ENCODE results near the gene KIF19. TPM values are rescaled to one million over a fixed set of nuclear protein-coding genes. Genes with fewer than 3 reads are reported as not detected.

Gene KIF19
- total RNA-seq, 2 experiments from 2014 or later: 0.11 to 0.18 TPM

DNA sequence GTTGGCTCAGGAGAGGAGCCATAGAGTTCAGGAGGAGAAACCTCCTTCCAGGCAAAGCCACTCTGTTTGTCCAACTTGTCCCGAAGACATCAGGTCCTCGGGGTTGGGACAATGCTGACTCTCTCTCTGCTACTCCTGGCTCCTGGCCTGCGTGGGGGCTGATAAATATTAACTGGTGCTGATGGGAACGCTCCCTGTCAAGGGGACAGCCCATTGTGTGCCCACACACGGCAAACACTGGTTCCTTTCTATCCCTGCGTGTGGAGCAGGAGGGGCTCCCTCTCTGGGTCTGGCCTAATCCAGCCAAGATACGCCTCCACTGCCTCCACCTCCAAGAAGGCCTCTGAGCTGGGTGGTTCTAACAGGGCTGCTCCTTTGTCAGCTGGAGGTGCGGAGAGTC lies 4.4 kb downstream of the KIF19 start:
- ChIA-PET POLR2A (no interaction called here), CTCF (interaction anchor here (0.9 kb wide), 1 partner anchor 30 kb away, joined by 3 read pairs; no protein-coding TSS in a partner anchor)
- Mint-ChIP-seq H3K27ac (no peak overlapping the region), H3K4me3 (no peak overlapping the region), H3K36me3 (ENCODE audit: low read depth) (no peaks in the 10 kb centered on the region), H3K4me1 (ENCODE audit: low read depth) (peaks cover 9% of the 10 kb centered on the region), H3K9me3 (no peaks in the 10 kb centered on the region), H3K27me3 (peaks cover 13% of the 10 kb centered on the region)
- TF ChIP-seq, protein P1, sequence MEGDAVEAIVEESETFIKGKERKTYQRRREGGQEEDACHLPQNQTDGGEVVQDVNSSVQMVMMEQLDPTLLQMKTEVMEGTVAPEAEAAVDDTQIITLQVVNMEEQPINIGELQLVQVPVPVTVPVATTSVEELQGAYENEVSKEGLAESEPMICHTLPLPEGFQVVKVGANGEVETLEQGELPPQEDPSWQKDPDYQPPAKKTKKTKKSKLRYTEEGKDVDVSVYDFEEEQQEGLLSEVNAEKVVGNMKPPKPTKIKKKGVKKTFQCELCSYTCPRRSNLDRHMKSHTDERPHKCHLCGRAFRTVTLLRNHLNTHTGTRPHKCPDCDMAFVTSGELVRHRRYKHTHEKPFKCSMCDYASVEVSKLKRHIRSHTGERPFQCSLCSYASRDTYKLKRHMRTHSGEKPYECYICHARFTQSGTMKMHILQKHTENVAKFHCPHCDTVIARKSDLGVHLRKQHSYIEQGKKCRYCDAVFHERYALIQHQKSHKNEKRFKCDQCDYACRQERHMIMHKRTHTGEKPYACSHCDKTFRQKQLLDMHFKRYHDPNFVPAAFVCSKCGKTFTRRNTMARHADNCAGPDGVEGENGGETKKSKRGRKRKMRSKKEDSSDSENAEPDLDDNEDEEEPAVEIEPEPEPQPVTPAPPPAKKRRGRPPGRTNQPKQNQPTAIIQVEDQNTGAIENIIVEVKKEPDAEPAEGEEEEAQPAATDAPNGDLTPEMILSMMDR (IDR thresholded peaks at IDR 0.05): no peak
- DNase-seq (no peak), ATAC-seq (no peak)
- intact Hi-C loops (cut with micrococcal nuclease): no loop called here

DNA sequence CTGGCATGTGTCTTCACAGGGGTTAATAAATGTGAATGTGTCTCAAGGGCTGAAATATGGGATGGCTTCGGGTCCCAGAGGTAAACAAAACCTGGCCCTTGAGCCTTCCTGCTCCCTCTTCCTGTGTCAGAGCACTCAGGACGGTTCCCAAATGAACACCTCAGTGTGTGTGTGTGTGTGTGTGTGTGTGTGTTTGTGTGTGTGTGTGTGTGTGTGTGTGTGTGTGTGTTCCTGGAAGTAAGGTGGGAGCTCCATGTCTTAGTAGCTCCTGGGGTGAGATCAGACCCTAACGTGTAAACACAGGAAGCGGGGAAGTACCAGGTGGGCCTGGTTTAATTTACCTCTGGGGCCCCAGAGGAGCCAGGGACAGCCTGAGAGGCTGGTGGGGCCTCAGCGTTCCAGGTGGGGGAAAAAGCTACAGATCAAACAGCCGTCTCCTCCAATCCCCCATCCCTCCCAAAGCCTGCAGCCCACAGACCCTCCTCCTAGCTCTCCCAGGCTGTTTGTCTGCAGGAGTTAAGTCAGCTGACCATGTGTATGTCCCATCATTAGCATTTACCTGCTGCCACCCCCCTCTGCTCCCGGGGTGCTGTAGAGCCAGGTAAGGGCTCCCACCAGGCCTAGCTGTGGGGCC lies 6.1 kb downstream of the KIF19 start:
- peaks cover 4% of the 10 kb centered on the region for H3K4me1 Mint-ChIP-seq (ENCODE audit: low read depth)
- H3K9me3 Mint-ChIP-seq: no peaks in the 10 kb centered on the region
- ChIA-PET CTCF (interaction anchor here (0.9 to 1.9 kb wide), 4 partner anchors 21 to 36 kb away, joined by 3 to 8 read pairs (median 4); partner anchors contain the start of gene BTBD17), POLR2A (no interaction called here)
- TF ChIP-seq, protein P1 (IDR thresholded peaks at IDR 0.05): no peak
- H3K4me3 Mint-ChIP-seq: no peak overlapping the region
- no peak overlapping the region for H3K27ac Mint-ChIP-seq
- H3K27me3 Mint-ChIP-seq: peaks cover 6% of the 10 kb centered on the region
- ATAC-seq: no peak
- intact Hi-C loops (cut with micrococcal nuclease): no loop called here
- DNase-seq: no peak
- no peaks in the 10 kb centered on the region for H3K36me3 Mint-ChIP-seq (ENCODE audit: low read depth)

DNA sequence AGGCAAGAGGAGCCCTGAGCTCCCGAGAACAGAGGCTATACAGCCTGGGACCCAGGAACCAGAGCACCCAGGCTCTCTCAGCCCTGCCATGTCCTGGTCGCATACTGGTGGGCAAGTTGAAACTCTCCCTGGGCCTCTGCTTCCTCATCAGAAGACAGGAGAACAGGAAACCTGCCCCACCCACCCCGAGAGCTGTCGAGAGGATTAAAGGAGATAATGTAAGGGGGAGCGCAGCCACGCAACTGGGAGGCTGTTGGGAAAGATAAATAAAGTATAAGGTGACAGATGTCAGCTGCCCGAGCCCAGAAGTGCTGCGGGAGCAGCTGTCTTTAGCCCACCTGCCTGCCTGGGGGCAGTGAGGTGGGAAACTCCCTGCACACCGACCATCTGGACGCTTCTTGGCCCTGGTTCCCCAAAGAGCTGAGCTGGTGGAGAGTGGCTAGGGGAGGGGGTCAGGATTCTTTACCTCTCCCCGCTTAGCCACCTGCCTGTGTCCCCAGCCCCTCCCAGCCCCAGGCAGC lies 6.8 kb downstream of the KIF19 start:
- DNase-seq: no peak
- CTCF ChIA-PET: interaction anchor here (0.9 to 1.9 kb wide), 3 partner anchors 20 to 35 kb away, joined by 3 to 8 read pairs (median 3); partner anchors contain the start of gene BTBD17
- TF ChIP-seq, protein P1 (IDR thresholded peaks at IDR 0.05): no peak
- Mint-ChIP-seq H3K27ac (no peak overlapping the region), H3K27me3 (peaks cover 1% of the 10 kb centered on the region), H3K9me3 (no peaks in the 10 kb centered on the region), H3K4me1 (ENCODE audit: low read depth) (peaks cover 4% of the 10 kb centered on the region), H3K4me3 (no peak overlapping the region), H3K36me3 (ENCODE audit: low read depth) (no peaks in the 10 kb centered on the region)
- intact Hi-C loops (cut with micrococcal nuclease): no loop called here
- POLR2A ChIA-PET: no interaction called here
- ATAC-seq: no peak

DNA sequence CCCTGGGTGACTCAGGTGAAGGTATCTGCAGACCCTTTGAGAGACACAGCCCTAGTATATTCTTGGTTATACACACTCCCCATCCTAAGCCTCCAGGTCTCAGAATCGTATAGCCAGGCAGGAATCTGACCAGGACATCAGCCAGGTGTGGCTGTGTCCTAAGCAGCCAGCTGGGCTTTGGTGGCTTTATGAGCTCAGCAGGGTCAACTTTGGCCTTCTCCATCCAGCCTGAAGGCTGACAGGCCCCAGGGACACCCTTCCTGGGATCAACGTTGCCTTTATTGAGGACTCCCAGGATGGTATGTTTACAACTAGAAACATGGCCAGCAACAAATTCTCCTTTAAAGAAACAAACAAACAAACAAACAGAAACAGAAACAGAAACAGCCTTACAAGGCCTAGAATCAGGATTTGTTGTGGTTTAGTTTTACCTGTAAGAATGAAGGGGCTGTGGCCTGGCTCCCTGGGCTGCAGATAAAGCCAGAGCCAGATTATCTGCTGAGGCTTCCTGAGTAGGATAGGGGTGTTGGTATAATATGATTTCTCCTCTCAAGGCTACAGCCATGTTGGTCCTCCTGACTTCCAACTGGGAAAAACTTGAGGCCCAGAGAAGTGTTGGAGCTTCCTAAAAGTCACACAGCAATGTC lies 8.5 kb downstream of the KIF19 start:
- POLR2A ChIA-PET: interaction anchor here (1.0 kb wide), 1 partner anchor 21 kb away, joined by 4 read pairs; no protein-coding TSS in a partner anchor
- ATAC-seq (no peak), DNase-seq (no peak)
- Mint-ChIP-seq H3K9me3 (no peaks in the 10 kb centered on the region), H3K27me3 (no peaks in the 10 kb centered on the region), H3K4me1 (ENCODE audit: low read depth) (no peaks in the 10 kb centered on the region), H3K4me3 (no peak overlapping the region), H3K27ac (no peak overlapping the region), H3K36me3 (ENCODE audit: low read depth) (no peaks in the 10 kb centered on the region)
- TF ChIP-seq, protein P1 (IDR thresholded peaks at IDR 0.05): no peak
- CTCF ChIA-PET: interaction anchor here (1.2 to 2.3 kb wide), 3 partner anchors 18 to 45 kb away, joined by 3 to 10 read pairs (median 5); partner anchors contain the start of gene GPR142
- intact Hi-C loops (cut with micrococcal nuclease): no loop called here
